Measurements from ENCODE around the gene ITCH.
"Not testable (repeated sequence)": the region's sequence is repeated elsewhere in the genome, so short reads cannot be mapped to it uniquely, and the experiment has no call there.

Gene ITCH

DNA sequence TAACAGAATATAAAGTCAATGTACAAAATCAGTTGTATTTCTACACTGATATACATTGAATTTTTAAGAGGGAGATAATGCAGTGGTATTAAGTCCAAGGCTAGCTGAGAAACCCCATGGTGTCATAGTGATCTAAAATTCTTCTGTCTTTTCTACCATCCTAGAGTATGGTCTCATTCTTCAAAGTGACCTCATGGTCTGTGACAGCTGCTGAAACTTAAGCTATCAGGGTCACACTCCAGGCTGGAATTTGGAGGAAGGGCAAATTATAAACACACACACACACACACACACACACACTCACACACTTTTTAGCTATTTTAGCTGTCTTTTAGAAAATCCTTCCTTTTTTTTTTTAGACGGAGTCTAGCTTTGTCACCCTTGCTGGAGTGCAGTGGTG, 105.9 kb downstream of the ITCH start:
- DNase-seq (ENCODE audit: low read depth), result no peak
- TF ChIP-seq, protein P1, sequence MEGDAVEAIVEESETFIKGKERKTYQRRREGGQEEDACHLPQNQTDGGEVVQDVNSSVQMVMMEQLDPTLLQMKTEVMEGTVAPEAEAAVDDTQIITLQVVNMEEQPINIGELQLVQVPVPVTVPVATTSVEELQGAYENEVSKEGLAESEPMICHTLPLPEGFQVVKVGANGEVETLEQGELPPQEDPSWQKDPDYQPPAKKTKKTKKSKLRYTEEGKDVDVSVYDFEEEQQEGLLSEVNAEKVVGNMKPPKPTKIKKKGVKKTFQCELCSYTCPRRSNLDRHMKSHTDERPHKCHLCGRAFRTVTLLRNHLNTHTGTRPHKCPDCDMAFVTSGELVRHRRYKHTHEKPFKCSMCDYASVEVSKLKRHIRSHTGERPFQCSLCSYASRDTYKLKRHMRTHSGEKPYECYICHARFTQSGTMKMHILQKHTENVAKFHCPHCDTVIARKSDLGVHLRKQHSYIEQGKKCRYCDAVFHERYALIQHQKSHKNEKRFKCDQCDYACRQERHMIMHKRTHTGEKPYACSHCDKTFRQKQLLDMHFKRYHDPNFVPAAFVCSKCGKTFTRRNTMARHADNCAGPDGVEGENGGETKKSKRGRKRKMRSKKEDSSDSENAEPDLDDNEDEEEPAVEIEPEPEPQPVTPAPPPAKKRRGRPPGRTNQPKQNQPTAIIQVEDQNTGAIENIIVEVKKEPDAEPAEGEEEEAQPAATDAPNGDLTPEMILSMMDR (IDR thresholded peaks at IDR 0.05; ENCODE audit: low read depth, low read length, missing control alignments), result no peak
- no peak overlapping the region for H3K4me3 ChIP-seq (ENCODE audit: low read depth, low read length)
- in situ Hi-C loops (cut with HindIII; ENCODE audit: low sequenced_read_pairs), result no loop called here

DNA sequence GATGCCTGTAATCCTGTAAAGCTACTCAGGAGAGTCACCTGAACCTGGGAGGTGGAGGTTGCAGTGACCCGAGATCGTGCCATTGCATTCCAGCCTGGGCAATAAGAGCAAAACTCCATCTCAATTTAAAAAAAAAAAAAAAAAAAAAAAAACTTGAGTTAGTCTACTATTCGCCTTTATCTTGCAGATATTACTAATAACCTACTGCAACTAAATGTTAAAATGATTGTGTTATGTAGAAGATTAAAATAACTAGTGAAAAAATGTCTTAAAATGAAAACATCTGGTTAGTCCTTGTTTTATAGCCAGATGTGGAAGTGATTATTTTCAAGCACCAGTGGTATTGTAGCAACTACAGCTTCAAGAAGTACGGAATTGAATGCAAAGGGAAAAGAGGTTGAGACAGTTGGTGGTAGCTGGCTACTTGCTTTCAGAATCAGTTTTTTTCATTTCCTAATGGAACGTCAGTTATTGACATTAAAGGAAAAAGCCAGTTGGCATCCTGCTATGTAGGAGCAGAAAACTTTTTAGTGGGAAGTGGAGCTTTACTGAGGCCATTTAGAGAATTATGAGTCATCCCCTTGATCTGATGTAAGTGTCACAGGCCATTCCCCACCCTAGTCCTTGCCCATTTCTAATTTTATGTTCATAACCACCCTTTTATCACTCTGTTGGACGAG, 109.3 kb downstream of the ITCH start:
- TF ChIP-seq, protein P1 (IDR thresholded peaks at IDR 0.05; ENCODE audit: low read depth, low read length, missing control alignments), result no peak
- no peak overlapping the region for H3K4me3 ChIP-seq (ENCODE audit: low read depth, low read length)
- in situ Hi-C loops (cut with HindIII; ENCODE audit: low sequenced_read_pairs), result no loop called here
- DNase-seq (ENCODE audit: low read depth), result no peak

DNA sequence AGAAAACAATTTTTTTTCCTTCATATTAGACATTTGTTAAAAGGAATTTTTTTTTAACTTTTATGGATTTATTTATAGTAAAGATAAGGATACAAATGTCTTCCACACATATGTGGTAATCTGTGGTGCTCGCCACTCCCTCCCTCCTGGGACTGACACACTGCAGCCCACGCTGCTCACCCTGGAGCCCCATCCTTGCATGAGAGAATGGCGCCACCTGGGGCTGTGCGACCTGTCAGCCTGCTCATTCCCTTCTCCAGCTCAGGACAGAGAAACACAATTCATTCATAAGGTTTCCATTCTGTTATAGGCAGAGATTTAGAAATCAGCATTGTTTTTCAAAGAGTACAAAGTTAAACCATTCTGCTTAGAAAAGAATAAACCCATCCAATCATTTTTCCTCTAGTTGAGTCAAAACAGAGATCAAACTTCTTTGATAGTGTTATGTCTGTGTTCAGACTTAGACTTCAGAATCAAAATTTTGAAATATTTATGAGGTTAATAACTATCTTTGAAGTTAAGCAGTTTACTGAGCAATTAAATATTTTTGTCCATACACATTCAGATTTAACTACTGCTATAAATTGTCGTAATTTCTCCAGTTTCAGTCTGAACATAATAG, 110.3 kb downstream of the ITCH start:
- TF ChIP-seq, protein P1 (IDR thresholded peaks at IDR 0.05; ENCODE audit: low read depth, low read length, missing control alignments), result peak; percentile 39
- in situ Hi-C loops (cut with HindIII; ENCODE audit: low sequenced_read_pairs), result no loop called here
- no peak for DNase-seq (ENCODE audit: low read depth)
- no peak overlapping the region for H3K4me3 ChIP-seq (ENCODE audit: low read depth, low read length)

DNA sequence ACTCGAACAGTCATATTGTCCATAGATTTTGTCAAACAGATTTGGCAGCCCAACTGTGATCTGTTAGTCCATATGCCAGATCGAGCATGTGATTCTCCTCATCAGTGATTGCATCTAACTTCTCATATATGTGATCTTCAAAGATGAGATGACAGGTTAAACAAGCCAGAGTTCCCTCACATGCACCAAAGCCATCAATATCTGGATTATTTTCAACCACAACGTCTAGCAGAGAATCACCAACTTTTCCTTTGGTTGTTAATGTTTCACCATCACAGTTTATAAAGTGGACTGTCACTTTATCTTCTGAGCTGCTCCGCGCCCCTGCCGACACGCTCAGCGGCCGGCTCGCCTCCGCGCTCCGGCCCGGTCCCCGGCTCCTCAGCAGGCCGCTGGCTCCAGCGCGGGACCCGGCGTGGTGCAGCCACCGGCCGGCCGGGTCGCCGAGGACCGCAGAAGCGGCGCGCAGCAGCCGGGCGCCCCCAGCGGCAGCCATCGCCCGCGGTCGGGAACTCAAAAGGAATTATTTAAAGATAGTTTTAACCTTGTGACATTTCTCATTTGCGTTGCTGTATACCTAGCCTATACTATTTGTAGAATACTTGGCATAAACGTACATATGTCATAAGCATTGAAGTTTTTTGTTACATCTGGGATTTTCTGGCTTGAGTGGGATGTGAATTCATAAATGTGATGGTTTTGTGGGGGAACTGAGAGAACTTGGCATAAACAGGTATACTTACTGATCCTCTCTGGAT, 113.1 kb downstream of the ITCH start:
- in situ Hi-C loops (cut with HindIII; ENCODE audit: low sequenced_read_pairs), result no loop called here
- H3K4me3 ChIP-seq (ENCODE audit: low read depth, low read length), result no peak overlapping the region
- TF ChIP-seq, protein P1 (IDR thresholded peaks at IDR 0.05; ENCODE audit: low read depth, low read length, missing control alignments), result peak; percentile 49
- DNase-seq (ENCODE audit: low read depth), result no peak

DNA sequence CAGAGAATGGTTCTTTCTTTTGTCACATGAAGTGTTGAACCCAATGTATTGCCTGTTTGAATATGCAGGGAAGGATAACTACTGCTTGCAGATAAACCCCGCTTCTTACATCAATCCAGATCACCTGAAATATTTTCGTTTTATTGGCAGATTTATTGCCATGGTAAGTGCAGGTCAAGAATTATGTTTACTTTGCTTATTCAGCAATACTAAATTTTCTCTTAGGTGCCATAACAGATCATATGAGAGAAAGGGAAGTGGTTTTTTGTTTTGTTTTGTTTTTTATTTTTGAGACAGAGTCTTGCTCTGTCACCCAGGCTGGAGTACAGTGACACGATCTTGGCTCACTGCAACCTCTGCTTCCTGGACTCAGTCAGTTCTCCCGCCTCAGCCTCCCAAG, 116.6 kb downstream of the ITCH start:
- TF ChIP-seq, protein P1 (IDR thresholded peaks at IDR 0.05; ENCODE audit: low read depth, low read length, missing control alignments), result no peak
- no peak for DNase-seq (ENCODE audit: low read depth)
- no peak overlapping the region for H3K4me3 ChIP-seq (ENCODE audit: low read depth, low read length)
- in situ Hi-C loops (cut with HindIII; ENCODE audit: low sequenced_read_pairs), result no loop called here

DNA sequence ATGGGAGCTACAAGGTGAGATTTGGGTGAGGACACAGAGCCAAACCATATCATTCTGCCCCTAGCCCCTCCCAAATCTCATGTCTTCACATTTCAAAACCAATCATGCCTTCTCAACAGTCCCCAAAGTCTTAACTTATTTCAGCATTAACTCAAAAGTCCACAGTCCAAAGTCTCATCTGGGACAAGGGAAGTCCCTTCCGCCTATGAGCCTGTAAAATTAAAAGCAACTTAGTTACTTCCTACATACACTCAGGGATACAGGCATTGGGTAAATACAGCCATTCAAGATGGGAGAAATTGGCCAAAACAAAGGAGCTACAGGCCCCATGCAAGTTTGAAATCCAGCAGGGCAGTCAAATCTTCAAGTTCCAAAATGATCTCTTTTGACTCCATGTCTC, 119.1 kb downstream of the ITCH start:
- DNase-seq (ENCODE audit: low read depth); in situ Hi-C loops (cut with HindIII; ENCODE audit: low sequenced_read_pairs); H3K4me3 ChIP-seq (ENCODE audit: low read depth, low read length): not testable (repeated sequence)

DNA sequence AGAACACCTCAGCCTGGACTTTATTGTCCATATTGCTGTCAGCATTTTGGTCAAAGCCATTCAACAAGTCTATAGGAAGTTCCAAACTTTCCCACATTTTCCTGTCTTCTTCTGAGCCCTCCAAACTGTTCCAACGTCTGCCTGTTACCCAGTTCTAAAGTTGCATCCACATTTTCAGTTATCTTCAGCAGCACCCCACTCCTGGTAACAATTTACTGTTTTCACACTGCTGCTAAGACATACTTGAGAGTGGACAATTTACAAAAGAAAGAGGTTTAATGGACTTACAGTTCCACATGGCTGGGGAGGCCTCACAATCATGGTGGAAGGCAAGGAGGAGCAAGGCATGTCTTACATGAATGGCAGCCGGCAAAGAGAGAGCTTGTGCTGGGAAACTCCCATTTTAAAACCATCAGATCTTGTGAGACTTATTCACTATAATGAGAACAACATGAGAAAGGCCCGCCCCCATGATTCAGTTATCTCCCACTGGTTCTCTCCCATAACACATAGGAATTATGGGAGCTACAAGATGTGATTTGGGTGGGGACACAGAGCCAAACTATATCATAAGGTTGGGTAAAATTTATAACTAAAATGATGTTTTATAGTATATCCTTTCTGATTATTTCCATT, 120.6 kb downstream of the ITCH start:
- DNase-seq (ENCODE audit: low read depth); in situ Hi-C loops (cut with HindIII; ENCODE audit: low sequenced_read_pairs); H3K4me3 ChIP-seq (ENCODE audit: low read depth, low read length): not testable (repeated sequence)
